Naive B cell (primary cell): ENCODE data around the gene TAF15. TPM values are rescaled to one million over a fixed set of nuclear protein-coding genes. Genes with fewer than 3 reads are reported as not detected.
A peak's percentile ranks its signal among the peaks of the same experiment; 100 is the strongest.

Source experiments
- ATAC-seq, 2 donors: fragments of 150-1000 bp; cut with Tn5 transposase; 2 replicates each; pipeline ENCODE4 v1.10.0; 2021; ENCODE audit warnings: low read depth in 2 of 2, mild to moderate bottlenecking in 2 of 2, moderate library complexity in 2 of 2
- DNase-seq: peaks from one replicate; pipeline ENCODE4 v3.0.0; 2022
- H3K27ac Mint-ChIP-seq, 6 donors: one replicate each; pipeline ENCODE4 v1.8.0; 2020 to 2022; ENCODE audit warnings: mild to moderate bottlenecking in 6 of 6, mixed read lengths in 6 of 6, moderate library complexity in 5 of 6, inconsistent platforms in 2 of 6
- H3K27me3 Mint-ChIP-seq, 3 donors: one replicate each; pipeline ENCODE4 v1.8.0; 2021 to 2022; ENCODE audit warnings: mixed read lengths in 3 of 3, mild to moderate bottlenecking in 1 of 3
- H3K36me3 Mint-ChIP-seq, 2 donors: one replicate each; pipeline ENCODE4 v1.8.0; 2020 to 2022; ENCODE audit warnings: mixed read lengths in 2 of 2, inconsistent platforms in 1 of 2, mild to moderate bottlenecking in 1 of 2
- H3K4me1 Mint-ChIP-seq, 3 donors: one replicate each; pipeline ENCODE4 v1.8.0; 2020 to 2022; ENCODE audit warnings: mixed read lengths in 3 of 3, inconsistent platforms in 1 of 3, mild to moderate bottlenecking in 1 of 3, moderate library complexity in 1 of 3
- H3K4me3 Mint-ChIP-seq, 8 donors: one replicate each; pipeline ENCODE4 v1.8.0; 2020 to 2022; ENCODE audit warnings: mild to moderate bottlenecking in 8 of 8, mixed read lengths in 8 of 8, moderate library complexity in 8 of 8, inconsistent platforms in 2 of 8
- H3K9me3 Mint-ChIP-seq, 7 donors: one replicate each; pipeline ENCODE4 v1.8.0; 2020 to 2022; ENCODE audit warnings: mixed read lengths in 7 of 7, mild to moderate bottlenecking in 5 of 7, inconsistent platforms in 2 of 7, moderate library complexity in 1 of 7
- polyA plus RNA-seq, 6 donors: library from polyadenylated mRNA; unstranded; fragments of 300-500 nt; fragmentation: Illumina TruSeq; gene quantifications; one replicate each; pipeline ENCODE4 v1.2.3, GENCODE V29; 2021; ENCODE audit warnings: low read depth in 6 of 6

Gene TAF15
- polyA plus RNA-seq, 6 donors from 2014 or later, result 16.6 to 44.4 (median 21.7) TPM

GRCh38 chr17:35795007-35795870 is 14.0 kb upstream of the TAF15 start, which contains the start of gene MMP28:
MMP28 (minus strand) TSS chr17:35795641; CDS start chr17:35795377, 264 bp downstream.
- peaks cover 28 to 58% (median 37%) of the 10 kb centered on the region in 3 donors for H3K27me3 Mint-ChIP-seq
- no peaks in the 10 kb centered on the region for H3K36me3 Mint-ChIP-seq
- no peaks in the 10 kb centered on the region for H3K9me3 Mint-ChIP-seq
- ATAC-seq, result peak; percentile 72 to 76
- H3K4me3 Mint-ChIP-seq, result peak within 1 kb of the TSS; percentile 70 to 85 (median 81)
- H3K4me1 Mint-ChIP-seq, result peaks cover 8 to 15% (median 13%) of the 10 kb centered on the region in 3 donors
- peak within 1 kb of the TSS in 2 of 6 donors; percentile 20 to 49 for H3K27ac Mint-ChIP-seq
- peak; percentile 28 for DNase-seq

- ATAC-seq, result no peak
- peaks cover 28 to 58% (median 37%) of the 10 kb centered on the region in 3 donors for H3K27me3 Mint-ChIP-seq
- peak overlapping the region in 1 of 6 donors; percentile 49 for H3K27ac Mint-ChIP-seq
Measured at GRCh38 chr17:35795871-35796265, 13.4 kb upstream of the TAF15 start.

DNA sequence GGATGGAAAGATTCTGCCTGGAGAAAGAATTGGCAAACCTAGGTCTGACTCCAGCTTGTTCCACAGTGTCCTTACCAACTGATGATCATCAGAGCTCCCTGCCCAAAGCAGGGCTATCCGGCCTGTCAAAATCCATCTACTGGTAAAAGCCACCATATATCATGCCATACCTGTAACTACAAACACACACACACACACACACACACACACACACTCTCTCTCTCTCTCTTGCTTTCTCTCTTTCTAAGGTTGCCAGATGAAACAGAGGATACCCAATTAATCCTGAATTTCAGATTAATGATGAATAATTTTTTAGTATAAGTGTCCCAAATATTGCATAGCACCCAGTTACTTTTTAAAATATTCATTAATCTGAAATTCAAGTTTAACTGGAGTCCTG is 12.3 kb upstream of the TAF15 start:
- Mint-ChIP-seq H3K27me3 (peaks cover 25 to 56% (median 36%) of the 10 kb centered on the region in 3 donors), H3K9me3 (no peaks in the 10 kb centered on the region), H3K4me1 (peaks cover 20 to 29% (median 25%) of the 10 kb centered on the region in 3 donors), H3K27ac (no peak overlapping the region), H3K36me3 (no peaks in the 10 kb centered on the region), H3K4me3 (peak overlapping the region in 2 of 8 donors; percentile 49 to 69)
- no peak for DNase-seq
- no peak for ATAC-seq

More at GRCh38 chr17:35795871-35796265, 13.4 kb upstream of the TAF15 start:
- DNase-seq, result no peak
- no peaks in the 10 kb centered on the region for H3K36me3 Mint-ChIP-seq
- peak overlapping the region; percentile 67 to 85 (median 81) for H3K4me3 Mint-ChIP-seq
- peaks cover 10 to 18% (median 14%) of the 10 kb centered on the region in 3 donors for H3K4me1 Mint-ChIP-seq
- H3K9me3 Mint-ChIP-seq, result no peaks in the 10 kb centered on the region

- H3K4me1 Mint-ChIP-seq, result peaks cover 22 to 33% (median 26%) of the 10 kb centered on the region in 3 donors
- DNase-seq, result no peak
- no peaks in the 10 kb centered on the region for H3K9me3 Mint-ChIP-seq
- H3K4me3 Mint-ChIP-seq, result peak overlapping the region in 4 of 8 donors; percentile 12 to 85 (median 39)
- no peaks in the 10 kb centered on the region for H3K36me3 Mint-ChIP-seq
- no peak for ATAC-seq
- H3K27me3 Mint-ChIP-seq, result peaks cover 20 to 51% (median 32%) of the 10 kb centered on the region in 3 donors
- H3K27ac Mint-ChIP-seq, result no peak overlapping the region
Measured at GRCh38 chr17:35797370-35797769, 11.9 kb upstream of the TAF15 start.

DNA sequence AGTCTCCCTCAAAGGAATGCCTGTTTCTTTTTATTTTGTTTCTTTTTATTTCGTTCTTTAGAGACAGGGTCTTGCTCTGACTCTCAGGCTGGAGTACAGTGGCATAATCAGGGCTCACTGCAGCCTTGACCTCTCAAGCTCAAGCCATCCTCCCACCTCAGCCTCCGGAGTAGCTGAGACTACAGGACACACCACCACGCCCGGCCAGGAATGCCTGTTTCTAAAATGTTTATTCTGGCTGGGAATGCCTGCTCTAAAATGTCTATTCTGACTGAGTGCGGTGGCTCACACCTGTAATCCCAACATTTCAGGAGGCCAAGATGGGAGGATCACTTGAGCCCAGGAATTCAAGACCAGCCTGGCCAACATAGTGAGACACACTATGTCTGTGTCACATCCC is 11.4 kb upstream of the TAF15 start:
- Mint-ChIP-seq H3K27me3 (peaks cover 17 to 46% (median 28%) of the 10 kb centered on the region in 3 donors), H3K4me1 (peaks cover 22 to 34% (median 26%) of the 10 kb centered on the region in 3 donors)

DNA sequence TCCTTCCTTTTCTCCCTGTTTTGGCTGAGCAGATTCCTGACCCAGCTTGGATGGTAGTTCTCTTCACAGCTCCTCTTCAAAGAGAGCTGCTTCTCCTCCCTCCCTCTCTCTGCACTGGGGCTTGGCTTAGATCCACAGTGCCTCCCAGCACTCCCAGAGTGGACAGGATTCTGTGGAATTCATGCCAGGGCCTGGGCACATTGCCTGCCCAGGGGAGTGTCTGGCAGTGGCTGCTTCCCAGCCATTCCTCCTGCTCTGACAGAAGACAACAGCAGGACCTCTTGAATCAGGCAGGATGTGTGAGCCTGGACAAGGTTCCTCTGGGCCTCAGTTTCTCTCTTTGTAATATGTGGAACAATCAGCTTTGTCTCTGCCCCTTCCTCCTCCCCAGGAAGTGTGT is 9.3 kb upstream of the TAF15 start:
- no peaks in the 10 kb centered on the region for H3K36me3 Mint-ChIP-seq
- peaks cover 20 to 34% (median 26%) of the 10 kb centered on the region in 3 donors for H3K4me1 Mint-ChIP-seq
- no peak for ATAC-seq
- peaks cover 0 to 28% (median 13%) of the 10 kb centered on the region in 3 donors for H3K27me3 Mint-ChIP-seq
- no peak for DNase-seq
- H3K27ac Mint-ChIP-seq, result no peak overlapping the region
- no peak overlapping the region for H3K4me3 Mint-ChIP-seq
- no peaks in the 10 kb centered on the region for H3K9me3 Mint-ChIP-seq

More for the DNA sequence above, 11.4 kb upstream of the TAF15 start:
- no peaks in the 10 kb centered on the region for H3K9me3 Mint-ChIP-seq
- H3K27ac Mint-ChIP-seq, result no peak overlapping the region
- no peak overlapping the region for H3K4me3 Mint-ChIP-seq
- ATAC-seq, result no peak
- DNase-seq, result no peak
- no peaks in the 10 kb centered on the region for H3K36me3 Mint-ChIP-seq

DNA sequence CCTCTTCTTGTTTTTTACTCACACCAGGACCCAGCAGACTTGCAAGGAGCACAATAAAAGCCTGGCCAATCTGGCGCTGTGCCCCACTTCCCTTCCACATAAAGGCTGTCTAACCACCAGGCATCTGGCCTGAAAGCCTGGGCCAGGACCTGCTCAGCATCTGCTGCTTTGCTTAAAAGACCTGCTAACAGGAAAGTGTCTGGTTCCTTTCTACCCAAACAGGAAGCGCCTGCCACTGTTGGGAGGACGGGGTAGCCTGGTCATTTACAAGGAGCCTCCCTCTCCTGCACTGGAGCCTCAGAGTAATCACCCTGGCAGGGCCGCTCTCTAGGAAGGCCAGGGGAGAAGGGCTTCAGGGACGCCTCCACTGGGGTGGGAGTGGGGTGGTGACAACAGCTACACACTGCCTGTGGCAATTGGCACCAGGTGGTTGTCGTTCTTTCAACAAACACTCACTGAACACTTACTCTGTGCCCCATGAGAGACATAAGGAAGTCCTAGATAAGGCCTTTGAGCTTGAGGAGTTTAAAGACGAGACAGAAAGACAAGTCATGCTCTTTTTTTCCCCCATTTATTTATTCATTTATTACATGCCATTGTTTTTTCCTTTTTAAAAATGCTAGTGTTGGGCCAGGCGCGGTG is 7.6 kb upstream of the TAF15 start:
- no peaks in the 10 kb centered on the region for H3K9me3 Mint-ChIP-seq
- H3K4me3 Mint-ChIP-seq, result peak overlapping the region in 7 of 8 donors; percentile 48 to 79 (median 64)
- H3K27ac Mint-ChIP-seq, result peak overlapping the region; percentile 1 to 92 (median 75)
- peak; percentile 58 for DNase-seq
- peaks cover 0 to 17% (median 3%) of the 10 kb centered on the region in 3 donors for H3K27me3 Mint-ChIP-seq
- no peaks in the 10 kb centered on the region for H3K36me3 Mint-ChIP-seq
- ATAC-seq, result peak; percentile 65 to 77
- peaks cover 13 to 25% (median 25%) of the 10 kb centered on the region in 3 donors for H3K4me1 Mint-ChIP-seq

- Mint-ChIP-seq H3K27me3 (peaks cover 0 to 4% (median 3%) of the 10 kb centered on the region in 3 donors), H3K36me3 (no peaks in the 10 kb centered on the region), H3K27ac (peak overlapping the region in 1 of 6 donors; percentile 60), H3K4me3 (peak overlapping the region in 1 of 8 donors; percentile 57), H3K9me3 (no peaks in the 10 kb centered on the region), H3K4me1 (peaks cover 28 to 40% (median 38%) of the 10 kb centered on the region in 3 donors)
- DNase-seq (peak; percentile 56), ATAC-seq (peak; percentile 7 to 11)
Measured at GRCh38 chr17:35804658-35805192, 4.6 kb upstream of the TAF15 start.

GRCh38 chr17:35807371-35808144 is 1.7 kb upstream of the TAF15 start:
- Mint-ChIP-seq H3K4me1 (peaks cover 25 to 42% (median 25%) of the 10 kb centered on the region in 3 donors), H3K36me3 (no peaks in the 10 kb centered on the region), H3K4me3 (peak overlapping the region in 7 of 8 donors; percentile 25 to 99 (median 92)), H3K27ac (peak overlapping the region in 3 of 6 donors; percentile 87 to 96 (median 92)), H3K9me3 (no peaks in the 10 kb centered on the region), H3K27me3 (no peaks in the 10 kb centered on the region)
- ATAC-seq (no peak), DNase-seq (no peak)

GRCh38 chr17:35808240-35808961 is 883 bp upstream of the TAF15 start:
- DNase-seq, result no peak
- Mint-ChIP-seq H3K27me3 (no peaks in the 10 kb centered on the region), H3K4me3 (peak overlapping the region; percentile 85 to 99 (median 96)), H3K27ac (peak overlapping the region; percentile 92 to 99 (median 97)), H3K36me3 (no peaks in the 10 kb centered on the region), H3K9me3 (no peaks in the 10 kb centered on the region), H3K4me1 (peaks cover 28 to 49% (median 32%) of the 10 kb centered on the region in 3 donors)
- no peak for ATAC-seq

- H3K4me3 Mint-ChIP-seq, result peak overlapping the region; percentile 85 to 99 (median 96)
Measured at GRCh38 chr17:35809855-35810461, 674 bp downstream of the TAF15 start.

More at GRCh38 chr17:35809855-35810461, 674 bp downstream of the TAF15 start:
- Mint-ChIP-seq H3K4me1 (peaks cover 28 to 54% (median 46%) of the 10 kb centered on the region in 3 donors), H3K27ac (peak overlapping the region; percentile 92 to 99 (median 97)), H3K9me3 (no peaks in the 10 kb centered on the region), H3K36me3 (no peaks in the 10 kb centered on the region), H3K27me3 (no peaks in the 10 kb centered on the region)
- peak in 1 of 2 donors; percentile 2 for ATAC-seq
- no peak for DNase-seq
